K562 (cell line): Measurements from ENCODE around the gene SCEL.

Experiments used
- CHD2 ChIP-seq: IDR thresholded peaks from 2 replicates; pipeline ENCODE4 v1.6.1; 2011; ENCODE audit warnings: low read depth, low read length
- HLTF ChIP-seq: fragments of 450-650 bp; IDR thresholded peaks from 2 replicates; pipeline ENCODE4 v1.6.1; 2016
- MED1 ChIP-seq: sonication (generic); formaldehyde crosslinking; IDR thresholded peaks from 2 replicates; pipeline ENCODE4 v1.8.1; 2023; ENCODE audit warnings: missing genetic modification reagents, borderline replicate concordance
- TF ChIP-seq, protein P1 (sequence below): sonication (generic); formaldehyde crosslinking; IDR thresholded peaks from 2 replicates; pipeline ENCODE4 v1.8.1; 2023; ENCODE audit warnings: mild to moderate bottlenecking, missing genetic modification reagents
- TF ChIP-seq, protein P2 (sequence below): fragments of 250-450 bp; sonication (Bioruptor Pico); IDR thresholded peaks from 2 replicates; pipeline ENCODE4 v1.5.0; 2021

DNA sequence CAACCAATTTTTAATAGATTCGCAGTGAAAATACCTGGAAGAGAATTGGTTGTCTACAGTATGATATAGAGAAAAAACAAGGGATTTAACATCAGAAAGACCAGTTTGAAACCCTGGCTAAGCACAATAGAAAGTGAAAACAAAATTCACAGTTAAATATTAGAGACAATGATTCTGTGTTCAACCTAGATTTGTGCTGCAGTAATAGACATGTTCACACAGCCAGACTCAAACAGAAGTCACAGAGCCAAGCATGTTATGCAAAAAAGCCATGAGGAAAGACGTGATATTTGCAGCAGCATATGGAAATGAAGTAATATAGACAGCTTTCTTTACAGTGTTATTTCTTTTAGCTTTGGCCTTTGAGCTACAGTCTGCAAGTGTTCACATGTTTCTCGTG lies 48.1 kb downstream of the SCEL start:
- TF ChIP-seq MED1 (no peak), CHD2 (no peak), HLTF (no peak)
- TF ChIP-seq, protein P1, sequence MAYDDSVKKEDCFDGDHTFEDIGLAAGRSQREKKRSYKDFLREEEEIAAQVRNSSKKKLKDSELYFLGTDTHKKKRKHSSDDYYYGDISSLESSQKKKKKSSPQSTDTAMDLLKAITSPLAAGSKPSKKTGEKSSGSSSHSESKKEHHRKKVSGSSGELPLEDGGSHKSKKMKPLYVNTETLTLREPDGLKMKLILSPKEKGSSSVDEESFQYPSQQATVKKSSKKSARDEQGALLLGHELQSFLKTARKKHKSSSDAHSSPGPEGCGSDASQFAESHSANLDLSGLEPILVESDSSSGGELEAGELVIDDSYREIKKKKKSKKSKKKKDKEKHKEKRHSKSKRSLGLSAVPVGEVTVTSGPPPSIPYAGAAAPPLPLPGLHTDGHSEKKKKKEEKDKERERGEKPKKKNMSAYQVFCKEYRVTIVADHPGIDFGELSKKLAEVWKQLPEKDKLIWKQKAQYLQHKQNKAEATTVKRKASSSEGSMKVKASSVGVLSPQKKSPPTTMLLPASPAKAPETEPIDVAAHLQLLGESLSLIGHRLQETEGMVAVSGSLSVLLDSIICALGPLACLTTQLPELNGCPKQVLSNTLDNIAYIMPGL (CRISPR knock-in tag), result no peak
- TF ChIP-seq, protein P2, sequence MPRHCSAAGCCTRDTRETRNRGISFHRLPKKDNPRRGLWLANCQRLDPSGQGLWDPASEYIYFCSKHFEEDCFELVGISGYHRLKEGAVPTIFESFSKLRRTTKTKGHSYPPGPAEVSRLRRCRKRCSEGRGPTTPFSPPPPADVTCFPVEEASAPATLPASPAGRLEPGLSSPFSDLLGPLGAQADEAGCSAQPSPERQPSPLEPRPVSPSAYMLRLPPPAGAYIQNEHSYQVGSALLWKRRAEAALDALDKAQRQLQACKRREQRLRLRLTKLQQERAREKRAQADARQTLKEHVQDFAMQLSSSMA (CRISPR knock-in tag), result no peak
